NK-92 (cell line): ENCODE measurements around the gene YIPF2.
"Not testable (repeated sequence)": the region's sequence is repeated elsewhere in the genome, so short reads cannot be mapped to it uniquely, and the experiment has no call there.

Experiments used
- DNase-seq: peaks from one replicate; lab custom pipeline; 2025; ENCODE audit not compliant: unreplicated experiment; lab: John Stamatoyannopoulos, UW

Gene YIPF2

GRCh38 chr19:10877608-10878007, 50.8 kb downstream of the YIPF2 start:
- not testable (repeated sequence) for DNase-seq

- no peak for DNase-seq
Observed at GRCh38 chr19:10876459-10877240, 51.8 kb downstream of the YIPF2 start.

- DNase-seq = no peak
Observed at GRCh38 chr19:10874024-10874423, 54.4 kb downstream of the YIPF2 start.

- DNase-seq = no peak
Observed at GRCh38 chr19:10872546-10873107, 55.8 kb downstream of the YIPF2 start.
